ENCODE measurements around the gene M1AP.

M1AP gene

GRCh38 chr2:74513605-74514367 lies 134.3 kb downstream of the M1AP start:
- TF ChIP-seq POLR2AphosphoS5 (IDR thresholded peaks at IDR 0.05; ENCODE audit: low read depth, low read length) (no peak), FOXP2 (optimal IDR thresholded peaks at IDR 0.05; ENCODE audit: borderline replicate concordance, extremely low read depth, extremely low read length, insufficient read depth) (no peak), SIN3A (IDR thresholded peaks at IDR 0.05; ENCODE audit: borderline replicate concordance, insufficient read depth, low read length) (no peak), REST (IDR thresholded peaks at IDR 0.05; ENCODE audit: insufficient read depth in 1 of 2, low read depth in 2 of 2, low read length in 2 of 2) (no peak), TAF1 (IDR thresholded peaks at IDR 0.05; ENCODE audit: borderline replicate concordance, insufficient read depth, low read length) (no peak)

- TF ChIP-seq FOXP2 (optimal IDR thresholded peaks at IDR 0.05; ENCODE audit: borderline replicate concordance, extremely low read depth, extremely low read length, insufficient read depth) (no peak), REST (IDR thresholded peaks at IDR 0.05; ENCODE audit: insufficient read depth in 1 of 2, low read depth in 2 of 2, low read length in 2 of 2) (no peak), SIN3A (IDR thresholded peaks at IDR 0.05; ENCODE audit: borderline replicate concordance, insufficient read depth, low read length) (no peak), POLR2AphosphoS5 (IDR thresholded peaks at IDR 0.05; ENCODE audit: low read depth, low read length) (no peak), TAF1 (IDR thresholded peaks at IDR 0.05; ENCODE audit: borderline replicate concordance, insufficient read depth, low read length) (no peak)
Observed at GRCh38 chr2:74512744-74513604, 135.2 kb downstream of the M1AP start.

- TF ChIP-seq POLR2AphosphoS5 (IDR thresholded peaks at IDR 0.05; ENCODE audit: low read depth, low read length) = no peak
- TF ChIP-seq SIN3A (IDR thresholded peaks at IDR 0.05; ENCODE audit: borderline replicate concordance, insufficient read depth, low read length) = no peak
- no peak for TF ChIP-seq REST (IDR thresholded peaks at IDR 0.05; ENCODE audit: insufficient read depth in 1 of 2, low read depth in 2 of 2, low read length in 2 of 2)
Observed at GRCh38 chr2:74511104-74511989, 136.8 kb downstream of the M1AP start.

- no peak for TF ChIP-seq POLR2AphosphoS5 (IDR thresholded peaks at IDR 0.05; ENCODE audit: low read depth, low read length)
- no peak for TF ChIP-seq REST (IDR thresholded peaks at IDR 0.05; ENCODE audit: insufficient read depth in 1 of 2, low read depth in 2 of 2, low read length in 2 of 2)
- no peak for TF ChIP-seq TAF1 (IDR thresholded peaks at IDR 0.05; ENCODE audit: borderline replicate concordance, insufficient read depth, low read length)
- no peak for TF ChIP-seq FOXP2 (optimal IDR thresholded peaks at IDR 0.05; ENCODE audit: borderline replicate concordance, extremely low read depth, extremely low read length, insufficient read depth)
- no peak for TF ChIP-seq SIN3A (IDR thresholded peaks at IDR 0.05; ENCODE audit: borderline replicate concordance, insufficient read depth, low read length)
Observed at GRCh38 chr2:74510272-74510671, 137.9 kb downstream of the M1AP start.
